GM23338 (cell line): ENCODE data around the gene MTIF2. TPM values are rescaled to one million over a fixed set of nuclear protein-coding genes. Genes with fewer than 3 reads are reported as not detected.

Experiments used
- ATAC-seq: fragments of 200-7000 bp; cut with Tn5 transposase; 3 replicates; pipeline ENCODE4 v1.9.1; 2020
- DNase-seq: peaks from one replicate; pipeline ENCODE4 v3.0.0-alpha.2; 2015; ENCODE audit warnings: low spot score
- H2AFZ ChIP-seq: fragments of 200-600 bp; sonication (generic); 2 replicates; pipeline ENCODE4 v1.8.0; 2016; ENCODE audit warnings: antibody characterized with exemption, mild to moderate bottlenecking, moderate library complexity
- H3F3A ChIP-seq: fragments of 200-600 bp; sonication (generic); replicated peaks from 2 replicates; pipeline ENCODE4 v1.8.0; 2017; ENCODE audit warnings: antibody characterized with exemption, mixed run types, low read depth
- H3K27ac ChIP-seq: fragments of 200-600 bp; sonication (generic); 2 replicates; pipeline ENCODE4 v1.6.1; 2016; ENCODE audit warnings: low read depth
- H3K27me3 ChIP-seq: fragments of 200-600 bp; sonication (generic); 2 replicates; pipeline ENCODE4 v1.8.0; 2016; ENCODE audit warnings: mild to moderate bottlenecking, mixed run types, moderate library complexity; ENCODE audit not compliant: insufficient read depth
- H3K36me3 ChIP-seq: fragments of 200-600 bp; sonication (generic); 2 replicates; pipeline ENCODE4 v1.8.0; 2016; ENCODE audit warnings: mild to moderate bottlenecking; ENCODE audit not compliant: insufficient read depth
- H3K4me1 ChIP-seq: fragments of 200-600 bp; sonication (generic); 2 replicates; pipeline ENCODE4 v1.8.0; 2016; ENCODE audit warnings: mild to moderate bottlenecking, moderate library complexity; ENCODE audit not compliant: insufficient read depth
- H3K4me2 ChIP-seq: fragments of 200-600 bp; sonication (generic); 2 replicates; pipeline ENCODE4 v1.7.1; 2017; ENCODE audit warnings: mixed run types
- H3K4me3 ChIP-seq: fragments of 200-600 bp; sonication (generic); 2 replicates; pipeline ENCODE4 v1.6.1; 2016; ENCODE audit warnings: mixed run types
- H3K79me2 ChIP-seq: fragments of 200-600 bp; sonication (generic); replicated peaks from 2 replicates; pipeline ENCODE4 v1.8.0; 2017; ENCODE audit warnings: mild to moderate bottlenecking; ENCODE audit not compliant: insufficient read depth
- H3K9me2 ChIP-seq: fragments of 200-600 bp; sonication (generic); 2 replicates; pipeline ENCODE4 v1.8.0; 2017; ENCODE audit not compliant: insufficient read depth
- H4K20me1 ChIP-seq: fragments of 200-600 bp; sonication (generic); replicated peaks from 2 replicates; pipeline ENCODE4 v1.8.0; 2017; ENCODE audit warnings: mild to moderate bottlenecking; ENCODE audit not compliant: insufficient read depth
- H3K27ac Mint-ChIP-seq: 2 replicates; pipeline ENCODE4 v1.8.0; 2020; ENCODE audit warnings: inconsistent platforms, mild to moderate bottlenecking, moderate library complexity, mixed read lengths
- H3K27me3 Mint-ChIP-seq: 3 replicates; pipeline ENCODE4 v1.8.0; 2022; ENCODE audit warnings: low read depth, mild to moderate bottlenecking, moderate library complexity, mixed read lengths, inconsistent platforms; ENCODE audit not compliant: insufficient read depth, poor library complexity
- H3K36me3 Mint-ChIP-seq: 3 replicates; pipeline ENCODE4 v1.8.0; 2021; ENCODE audit warnings: low read depth, mild to moderate bottlenecking, inconsistent platforms, moderate library complexity, mixed read lengths
- H3K4me1 Mint-ChIP-seq: 3 replicates; pipeline ENCODE4 v1.8.0; 2020; ENCODE audit warnings: mild to moderate bottlenecking, inconsistent platforms, mixed read lengths
- H3K4me3 Mint-ChIP-seq: 3 replicates; pipeline ENCODE4 v1.8.0; 2021; ENCODE audit warnings: moderate library complexity, mild to moderate bottlenecking, inconsistent platforms, mixed read lengths
- H3K9me3 Mint-ChIP-seq: 3 replicates; pipeline ENCODE4 v1.8.0; 2020; ENCODE audit warnings: moderate library complexity, mild to moderate bottlenecking, inconsistent platforms, mixed read lengths
- CREB1 ChIP-seq: fragments of 250-450 bp; sonication (Bioruptor Pico); IDR thresholded peaks from 2 replicates; pipeline ENCODE4 v1.5.0; 2020; ENCODE audit warnings: low read depth, mild to moderate bottlenecking, moderate library complexity
- CTCF ChIP-seq, 2 experiments: fragments of 200-600 bp in 1 of 2; sonication (generic) in 1 of 2; conservative IDR thresholded peaks; 2 replicates each; pipeline versions ENCODE4 v1.5.1 to v1.6.1; 2016 to 2017; ENCODE audit warnings: antibody characterized with exemption in 2 of 2, low read depth in 2 of 2, mild to moderate bottlenecking in 2 of 2, moderate library complexity in 1 of 2
- ETS1 ChIP-seq: IDR thresholded peaks from 2 replicates; pipeline ENCODE4 v1.6.1; 2016; ENCODE audit warnings: antibody characterized with exemption
- EZH2 ChIP-seq: fragments of 200-600 bp; sonication (generic); IDR thresholded peaks from one replicate; pipeline ENCODE4 v1.8.0; 2017; ENCODE audit warnings: antibody characterized with exemption, mild to moderate bottlenecking, low read depth; ENCODE audit not compliant: unreplicated experiment
- EZH2phosphoT487 ChIP-seq: fragments of 200-600 bp; sonication (generic); IDR thresholded peaks from one replicate; pipeline ENCODE4 v1.8.1; 2018; ENCODE audit warnings: antibody characterized with exemption; ENCODE audit not compliant: unreplicated experiment
- JUNB ChIP-seq: IDR thresholded peaks from one replicate; pipeline ENCODE4 v1.6.1; 2016; ENCODE audit warnings: antibody characterized with exemption; ENCODE audit not compliant: unreplicated experiment
- NANOG ChIP-seq: IDR thresholded peaks from 2 replicates; pipeline ENCODE4 v1.6.1; 2016; ENCODE audit warnings: antibody characterized with exemption, borderline replicate concordance
- POLR2AphosphoS5 ChIP-seq: IDR thresholded peaks from 2 replicates; pipeline ENCODE4 v1.6.1; 2016; ENCODE audit warnings: antibody characterized with exemption, low read depth
- STAT1 ChIP-seq: IDR thresholded peaks from one replicate; pipeline ENCODE4 v1.6.1; 2016; ENCODE audit warnings: antibody characterized with exemption; ENCODE audit not compliant: unreplicated experiment
- ZNF114 ChIP-seq: fragments of 250-450 bp; sonication (Bioruptor Pico); IDR thresholded peaks from 2 replicates; pipeline ENCODE4 v1.5.0; 2020; ENCODE audit warnings: mild to moderate bottlenecking, moderate library complexity
- ZNF331 ChIP-seq: fragments of 250-450 bp; sonication (Bioruptor Pico); IDR thresholded peaks from 2 replicates; pipeline ENCODE4 v1.5.0; 2020; ENCODE audit warnings: low read depth, mild to moderate bottlenecking, moderate library complexity
- polyA plus RNA-seq: library from polyadenylated mRNA; unstranded; fragments of >200 nt; fragmentation: Nextera tagmentation; extraction: Ambion mirVana; gene quantifications from 2 replicates; pipeline ENCODE4 v1.2.1, GENCODE V29; 2016
- total RNA-seq: library from RNA; depleted of rRNA; stranded (reverse); fragments of >200 nt; shearing (Covaris generic); gene quantifications from 2 replicates; pipeline ENCODE4 v1.2.3, GENCODE V29; 2014
- TF ChIP-seq, protein P1 (sequence below): fragments of 250-450 bp; sonication (Bioruptor Pico); IDR thresholded peaks from 2 replicates; pipeline ENCODE4 v1.5.0; 2020; ENCODE audit warnings: mild to moderate bottlenecking, moderate library complexity
- TF ChIP-seq, protein P2 (sequence below): IDR thresholded peaks from one replicate; pipeline ENCODE4 v1.6.1; 2018; ENCODE audit warnings: antibody characterized with exemption; ENCODE audit not compliant: unreplicated experiment

The MTIF2 gene
- total and polyA plus RNA-seq, 2 experiments from 2014 or later = 32.5 to 38.9 TPM

GRCh38 chr2:55314985-55315384 lies 46.0 kb upstream of the MTIF2 start:
- no peak for DNase-seq
- peaks cover 36% of the 10 kb centered on the region for H3K36me3 Mint-ChIP-seq
- no peak overlapping the region for H3K27ac ChIP-seq
- H3K36me3 ChIP-seq = peaks cover 49% of the 10 kb centered on the region
- H3K27ac Mint-ChIP-seq = no peak overlapping the region
- no peak overlapping the region for H3K4me3 ChIP-seq
- H3K27me3 Mint-ChIP-seq = no peaks in the 10 kb centered on the region
- no peaks in the 10 kb centered on the region for H3F3A ChIP-seq
- no peaks in the 10 kb centered on the region for H3K79me2 ChIP-seq
- H3K4me1 ChIP-seq = no peaks in the 10 kb centered on the region
- H3K9me2 ChIP-seq = no peaks in the 10 kb centered on the region
- H2AFZ ChIP-seq = no peak overlapping the region
- H4K20me1 ChIP-seq = no peaks in the 10 kb centered on the region; the same call in 1 of the 2 replicates
- H3K4me2 ChIP-seq = no peak overlapping the region
- no peak for ATAC-seq
- no peaks in the 10 kb centered on the region for H3K27me3 ChIP-seq
- TF ChIP-seq EZH2 (no peak), STAT1 (no peak), JUNB (no peak), ZNF114 (CRISPR knock-in tag) (no peak), NANOG (no peak), CTCF (conservative IDR thresholded peaks at IDR 0.05; ENCODE audit: low read depth in 2 of 2) (no peak), POLR2AphosphoS5 (no peak), ZNF331 (CRISPR knock-in tag) (no peak), EZH2phosphoT487 (no peak), CREB1 (CRISPR knock-in tag) (no peak), ETS1 (no peak)
- TF ChIP-seq, protein P1, sequence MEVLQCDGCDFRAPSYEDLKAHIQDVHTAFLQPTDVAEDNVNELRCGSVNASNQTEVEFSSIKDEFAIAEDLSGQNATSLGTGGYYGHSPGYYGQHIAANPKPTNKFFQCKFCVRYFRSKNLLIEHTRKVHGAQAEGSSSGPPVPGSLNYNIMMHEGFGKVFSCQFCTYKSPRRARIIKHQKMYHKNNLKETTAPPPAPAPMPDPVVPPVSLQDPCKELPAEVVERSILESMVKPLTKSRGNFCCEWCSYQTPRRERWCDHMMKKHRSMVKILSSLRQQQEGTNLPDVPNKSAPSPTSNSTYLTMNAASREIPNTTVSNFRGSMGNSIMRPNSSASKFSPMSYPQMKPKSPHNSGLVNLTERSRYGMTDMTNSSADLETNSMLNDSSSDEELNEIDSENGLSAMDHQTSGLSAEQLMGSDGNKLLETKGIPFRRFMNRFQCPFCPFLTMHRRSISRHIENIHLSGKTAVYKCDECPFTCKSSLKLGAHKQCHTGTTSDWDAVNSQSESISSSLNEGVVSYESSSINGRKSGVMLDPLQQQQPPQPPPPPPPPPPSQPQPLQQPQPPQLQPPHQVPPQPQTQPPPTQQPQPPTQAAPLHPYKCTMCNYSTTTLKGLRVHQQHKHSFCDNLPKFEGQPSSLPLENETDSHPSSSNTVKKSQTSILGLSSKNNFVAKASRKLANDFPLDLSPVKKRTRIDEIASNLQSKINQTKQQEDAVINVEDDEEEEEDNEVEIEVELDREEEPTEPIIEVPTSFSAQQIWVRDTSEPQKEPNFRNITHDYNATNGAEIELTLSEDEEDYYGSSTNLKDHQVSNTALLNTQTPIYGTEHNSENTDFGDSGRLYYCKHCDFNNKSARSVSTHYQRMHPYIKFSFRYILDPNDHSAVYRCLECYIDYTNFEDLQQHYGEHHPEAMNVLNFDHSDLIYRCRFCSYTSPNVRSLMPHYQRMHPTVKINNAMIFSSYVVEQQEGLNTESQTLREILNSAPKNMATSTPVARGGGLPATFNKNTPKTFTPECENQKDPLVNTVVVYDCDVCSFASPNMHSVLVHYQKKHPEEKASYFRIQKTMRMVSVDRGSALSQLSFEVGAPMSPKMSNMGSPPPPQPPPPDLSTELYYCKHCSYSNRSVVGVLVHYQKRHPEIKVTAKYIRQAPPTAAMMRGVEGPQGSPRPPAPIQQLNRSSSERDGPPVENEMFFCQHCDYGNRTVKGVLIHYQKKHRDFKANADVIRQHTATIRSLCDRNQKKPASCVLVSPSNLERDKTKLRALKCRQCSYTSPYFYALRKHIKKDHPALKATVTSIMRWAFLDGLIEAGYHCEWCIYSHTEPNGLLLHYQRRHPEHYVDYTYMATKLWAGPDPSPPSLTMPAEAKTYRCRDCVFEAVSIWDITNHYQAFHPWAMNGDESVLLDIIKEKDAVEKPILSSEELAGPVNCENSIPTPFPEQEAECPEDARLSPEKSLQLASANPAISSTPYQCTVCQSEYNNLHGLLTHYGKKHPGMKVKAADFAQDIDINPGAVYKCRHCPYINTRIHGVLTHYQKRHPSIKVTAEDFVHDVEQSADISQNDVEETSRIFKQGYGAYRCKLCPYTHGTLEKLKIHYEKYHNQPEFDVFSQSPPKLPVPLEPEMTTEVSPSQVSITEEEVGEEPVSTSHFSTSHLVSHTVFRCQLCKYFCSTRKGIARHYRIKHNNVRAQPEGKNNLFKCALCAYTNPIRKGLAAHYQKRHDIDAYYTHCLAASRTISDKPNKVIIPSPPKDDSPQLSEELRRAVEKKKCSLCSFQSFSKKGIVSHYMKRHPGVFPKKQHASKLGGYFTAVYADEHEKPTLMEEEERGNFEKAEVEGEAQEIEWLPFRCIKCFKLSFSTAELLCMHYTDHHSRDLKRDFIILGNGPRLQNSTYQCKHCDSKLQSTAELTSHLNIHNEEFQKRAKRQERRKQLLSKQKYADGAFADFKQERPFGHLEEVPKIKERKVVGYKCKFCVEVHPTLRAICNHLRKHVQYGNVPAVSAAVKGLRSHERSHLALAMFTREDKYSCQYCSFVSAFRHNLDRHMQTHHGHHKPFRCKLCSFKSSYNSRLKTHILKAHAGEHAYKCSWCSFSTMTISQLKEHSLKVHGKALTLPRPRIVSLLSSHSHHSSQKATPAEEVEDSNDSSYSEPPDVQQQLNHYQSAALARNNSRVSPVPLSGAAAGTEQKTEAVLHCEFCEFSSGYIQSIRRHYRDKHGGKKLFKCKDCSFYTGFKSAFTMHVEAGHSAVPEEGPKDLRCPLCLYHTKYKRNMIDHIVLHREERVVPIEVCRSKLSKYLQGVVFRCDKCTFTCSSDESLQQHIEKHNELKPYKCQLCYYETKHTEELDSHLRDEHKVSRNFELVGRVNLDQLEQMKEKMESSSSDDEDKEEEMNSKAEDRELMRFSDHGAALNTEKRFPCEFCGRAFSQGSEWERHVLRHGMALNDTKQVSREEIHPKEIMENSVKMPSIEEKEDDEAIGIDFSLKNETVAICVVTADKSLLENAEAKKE = no peak
- TF ChIP-seq, protein P2, sequence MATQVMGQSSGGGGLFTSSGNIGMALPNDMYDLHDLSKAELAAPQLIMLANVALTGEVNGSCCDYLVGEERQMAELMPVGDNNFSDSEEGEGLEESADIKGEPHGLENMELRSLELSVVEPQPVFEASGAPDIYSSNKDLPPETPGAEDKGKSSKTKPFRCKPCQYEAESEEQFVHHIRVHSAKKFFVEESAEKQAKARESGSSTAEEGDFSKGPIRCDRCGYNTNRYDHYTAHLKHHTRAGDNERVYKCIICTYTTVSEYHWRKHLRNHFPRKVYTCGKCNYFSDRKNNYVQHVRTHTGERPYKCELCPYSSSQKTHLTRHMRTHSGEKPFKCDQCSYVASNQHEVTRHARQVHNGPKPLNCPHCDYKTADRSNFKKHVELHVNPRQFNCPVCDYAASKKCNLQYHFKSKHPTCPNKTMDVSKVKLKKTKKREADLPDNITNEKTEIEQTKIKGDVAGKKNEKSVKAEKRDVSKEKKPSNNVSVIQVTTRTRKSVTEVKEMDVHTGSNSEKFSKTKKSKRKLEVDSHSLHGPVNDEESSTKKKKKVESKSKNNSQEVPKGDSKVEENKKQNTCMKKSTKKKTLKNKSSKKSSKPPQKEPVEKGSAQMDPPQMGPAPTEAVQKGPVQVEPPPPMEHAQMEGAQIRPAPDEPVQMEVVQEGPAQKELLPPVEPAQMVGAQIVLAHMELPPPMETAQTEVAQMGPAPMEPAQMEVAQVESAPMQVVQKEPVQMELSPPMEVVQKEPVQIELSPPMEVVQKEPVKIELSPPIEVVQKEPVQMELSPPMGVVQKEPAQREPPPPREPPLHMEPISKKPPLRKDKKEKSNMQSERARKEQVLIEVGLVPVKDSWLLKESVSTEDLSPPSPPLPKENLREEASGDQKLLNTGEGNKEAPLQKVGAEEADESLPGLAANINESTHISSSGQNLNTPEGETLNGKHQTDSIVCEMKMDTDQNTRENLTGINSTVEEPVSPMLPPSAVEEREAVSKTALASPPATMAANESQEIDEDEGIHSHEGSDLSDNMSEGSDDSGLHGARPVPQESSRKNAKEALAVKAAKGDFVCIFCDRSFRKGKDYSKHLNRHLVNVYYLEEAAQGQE = no peak
- H3K9me3 Mint-ChIP-seq = no peaks in the 10 kb centered on the region
- no peak overlapping the region for H3K4me3 Mint-ChIP-seq
- no peaks in the 10 kb centered on the region for H3K4me1 Mint-ChIP-seq
